Middle frontal gyrus (tissue), 1 donor: ENCODE measurements around the gene DEXI.

ENCODE experiments used
- DNase-seq: peaks from one replicate; pipeline ENCODE4 v3.0.0-alpha.2; 2015; ENCODE audit warnings: low spot score; ENCODE audit errors: extremely low spot score

The DEXI gene

GRCh38 chr16:10895053-10895946 is 47.0 kb downstream of the DEXI start:
- no peak for DNase-seq

- DNase-seq: no peak
These were observed 49.4 kb downstream of the DEXI start for GRCh38 chr16:10892782-10893318.

GRCh38 chr16:10889855-10890254 is 52.4 kb downstream of the DEXI start:
- no peak for DNase-seq

GRCh38 chr16:10888320-10888937 is 53.8 kb downstream of the DEXI start:
- no peak for DNase-seq

- DNase-seq: no peak
These were observed 57.0 kb downstream of the DEXI start for GRCh38 chr16:10885246-10885645.

GRCh38 chr16:10883004-10883403 is 59.3 kb downstream of the DEXI start:
- DNase-seq: no peak

- DNase-seq: no peak
These were observed 60.7 kb downstream of the DEXI start for GRCh38 chr16:10881479-10882030.

- no peak for DNase-seq
These were observed 61.4 kb downstream of the DEXI start for GRCh38 chr16:10880594-10881452.

GRCh38 chr16:10879681-10880589 is 62.3 kb downstream of the DEXI start:
- no peak for DNase-seq
